Peyer's patch (tissue), 4 donors: ENCODE results near the gene CD209.

ENCODE experiments used
- CTCF ChIP-seq, 6 experiments: fragments of 450-650 bp in 4 of 6; fragments of 200-600 bp in 2 of 6; sonication (generic) in 1 of 6; IDR thresholded peaks; one replicate each; pipeline ENCODE4 v1.5.1; 2017 to 2019; ENCODE audit warnings: antibody characterized with exemption in 6 of 6, mild to moderate bottlenecking in 3 of 6, moderate library complexity in 1 of 6
- POLR2A ChIP-seq, 2 donors: fragments of 450-650 bp; IDR thresholded peaks; one replicate each; pipeline ENCODE4 v1.5.1; 2017; ENCODE audit warnings: antibody characterized with exemption in 2 of 2, mild to moderate bottlenecking in 2 of 2, moderate library complexity in 2 of 2

- TF ChIP-seq POLR2A (IDR thresholded peaks at IDR 0.05): no peak
- no peak for TF ChIP-seq CTCF (IDR thresholded peaks at IDR 0.05)
These were observed 30.6 kb downstream of the CD209 start for GRCh38 chr19:7716762-7717161.
